Trophoblast cell (in vitro differentiated cells and primary cell): ENCODE results near the gene PDGFD.

Experiments used
- DNase-seq, 2 donors: peaks; one replicate each; pipeline ENCODE4 v3.0.0-alpha.2; 2016
- H2AFZ ChIP-seq: 2 replicates; pipeline ENCODE4 v1.6.1; 2013; ENCODE audit warnings: low read length, moderate library complexity, mild to moderate bottlenecking; ENCODE audit not compliant: insufficient read depth, poor library complexity
- H2AK5ac ChIP-seq: 2 replicates; pipeline ENCODE4 v1.6.1; 2013; ENCODE audit warnings: mild to moderate bottlenecking, low read length
- H2BK120ac ChIP-seq: 2 replicates; pipeline ENCODE4 v1.6.1; 2013; ENCODE audit warnings: low read length, mild to moderate bottlenecking, moderate library complexity; ENCODE audit not compliant: insufficient read depth, poor library complexity
- H2BK12ac ChIP-seq: 2 replicates; pipeline ENCODE4 v1.6.1; 2013; ENCODE audit warnings: mild to moderate bottlenecking, low read length, moderate library complexity
- H2BK5ac ChIP-seq: 2 replicates; pipeline ENCODE4 v1.6.1; 2013; ENCODE audit warnings: low read length, low read depth, moderate library complexity, mild to moderate bottlenecking; ENCODE audit not compliant: poor library complexity
- H3K14ac ChIP-seq: 2 replicates; pipeline ENCODE4 v1.6.1; 2013; ENCODE audit warnings: mild to moderate bottlenecking, low read length
- H3K18ac ChIP-seq: 2 replicates; pipeline ENCODE4 v1.6.1; 2013; ENCODE audit warnings: mild to moderate bottlenecking, low read length
- H3K23ac ChIP-seq: 2 replicates; pipeline ENCODE4 v1.6.1; 2013; ENCODE audit warnings: low read length
- H3K27ac ChIP-seq: 2 replicates; pipeline ENCODE4 v1.5.1; 2013; ENCODE audit warnings: low read depth, mild to moderate bottlenecking, inconsistent platforms, low read length, moderate library complexity
- H3K27me3 ChIP-seq: 2 replicates; pipeline ENCODE4 v1.6.1; 2013; ENCODE audit warnings: inconsistent platforms, mild to moderate bottlenecking, low read length, moderate library complexity; ENCODE audit not compliant: insufficient read depth
- H3K36me3 ChIP-seq, 2 experiments: 1 replicate in 1 of 2; 2 replicates in 1 of 2; pipeline ENCODE4 v1.6.1; 2013; ENCODE audit warnings: low read length in 2 of 2, mild to moderate bottlenecking in 2 of 2, moderate library complexity in 1 of 2; ENCODE audit not compliant: insufficient read depth in 2 of 2, control insufficient read depth in 1 of 2
- H3K4ac ChIP-seq: 2 replicates; pipeline ENCODE4 v1.6.1; 2013; ENCODE audit warnings: low read depth, mild to moderate bottlenecking, low read length, moderate library complexity
- H3K4me1 ChIP-seq, 2 experiments: 1 replicate in 1 of 2; 2 replicates in 1 of 2; pipeline ENCODE4 v1.6.1; 2013; ENCODE audit warnings: low read length in 2 of 2, mild to moderate bottlenecking in 2 of 2, moderate library complexity in 1 of 2; ENCODE audit not compliant: insufficient read depth in 2 of 2, control insufficient read depth in 1 of 2
- H3K4me2 ChIP-seq: 2 replicates; pipeline ENCODE4 v1.6.1; 2013; ENCODE audit warnings: inconsistent platforms, mild to moderate bottlenecking, low read length, moderate library complexity
- H3K4me3 ChIP-seq: 2 replicates; pipeline ENCODE4 v1.5.1; 2013; ENCODE audit warnings: mild to moderate bottlenecking, low read depth, low read length, inconsistent platforms
- H3K79me1 ChIP-seq: one replicate; pipeline ENCODE4 v1.6.1; 2013; ENCODE audit warnings: low read length
- H3K79me2 ChIP-seq: 2 replicates; pipeline ENCODE4 v1.6.1; 2013; ENCODE audit warnings: low read length, mild to moderate bottlenecking; ENCODE audit not compliant: control insufficient read depth, insufficient read depth, poor library complexity
- H3K9ac ChIP-seq: 2 replicates; pipeline ENCODE4 v1.6.1; 2013; ENCODE audit warnings: mild to moderate bottlenecking, low read length
- H3K9me3 ChIP-seq: 2 replicates; pipeline ENCODE4 v1.6.1; 2013; ENCODE audit warnings: low read depth, mild to moderate bottlenecking, control low read depth, inconsistent platforms, low read length; ENCODE audit not compliant: insufficient read depth
- H4K12ac ChIP-seq: 2 replicates; pipeline ENCODE4 v1.6.1; 2013; ENCODE audit warnings: low read depth, mild to moderate bottlenecking, low read length, moderate library complexity
- H4K8ac ChIP-seq: 2 replicates; pipeline ENCODE4 v1.6.1; 2013; ENCODE audit warnings: low read depth, mild to moderate bottlenecking, low read length, moderate library complexity
- H4K91ac ChIP-seq: one replicate; pipeline ENCODE4 v1.6.1; 2013; ENCODE audit warnings: low read depth, mild to moderate bottlenecking, low read length, moderate library complexity
- WGBS: extraction: QIAGEN DNeasy Blood & Tissue Kit; methylation state at CpG from one replicate; pipeline ENCODE4 v1.1.7; 2013; ENCODE audit warnings: missing lambda C conversion rate; ENCODE audit not compliant: insufficient read length, insufficient coverage; ENCODE audit errors: extremely low coverage; 5-methylcytosine and 5-hydroxymethylcytosine counted together

The PDGFD gene

DNA sequence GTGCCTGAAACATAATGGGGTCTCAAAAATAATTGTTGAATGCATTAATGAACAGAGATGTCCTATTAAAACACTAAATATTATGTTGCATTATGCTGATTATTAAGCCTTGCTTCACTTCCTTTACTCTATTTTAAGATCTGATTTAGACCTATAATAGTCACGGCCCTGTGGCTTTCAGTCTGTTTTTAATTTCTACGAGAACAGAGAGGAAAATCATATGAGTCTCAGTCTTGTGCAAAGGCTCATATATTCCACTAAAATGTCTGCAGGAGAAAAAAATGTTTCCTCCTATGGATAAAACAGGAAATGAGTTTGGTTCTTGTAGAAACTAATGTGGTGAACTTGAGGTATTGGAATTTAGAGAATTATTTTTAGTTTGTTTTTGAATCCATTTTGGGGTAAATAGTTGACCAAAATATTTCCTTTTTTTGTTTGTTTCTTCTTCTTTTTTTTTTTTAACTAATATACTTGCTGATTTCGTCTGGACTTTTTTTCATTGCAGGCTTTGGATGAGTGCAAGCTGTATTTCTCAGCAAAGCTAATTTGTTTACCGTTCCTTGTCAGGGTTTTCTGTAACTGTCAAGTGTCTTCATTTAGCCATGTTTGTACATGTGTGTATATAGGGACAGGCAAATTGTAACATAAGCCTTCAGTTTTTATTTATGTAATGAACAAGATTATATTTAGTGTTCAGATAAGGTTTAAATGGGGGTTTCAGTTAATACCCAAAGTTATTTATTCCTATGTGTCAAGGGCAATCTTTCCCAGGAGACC, 266.6 kb downstream of the PDGFD start:
- Histone ChIP-seq H3K4me3 (no peak overlapping the region), H4K8ac (no peak overlapping the region), H3K9ac (no peak overlapping the region), H3K4me2 (no peak overlapping the region), H3K23ac (no peak overlapping the region), H3K79me1 (peaks cover 2% of the 10 kb centered on the region), H3K4me1 (peaks cover 3 to 5% of the 10 kb centered on the region in 2 experiments), H2AK5ac (no peak overlapping the region), H3K36me3 (no peaks in the 10 kb centered on the region), H4K91ac (no peak overlapping the region), H2AFZ (no peak overlapping the region), H3K14ac (no peak overlapping the region), H3K27ac (no peak overlapping the region), H3K9me3 (no peaks in the 10 kb centered on the region), H2BK120ac (no peak overlapping the region), H3K18ac (no peak overlapping the region), H2BK12ac (no peak overlapping the region), H3K4ac (no peak overlapping the region), H4K12ac (no peak overlapping the region), H2BK5ac (no peak overlapping the region), H3K27me3 (no peaks in the 10 kb centered on the region), H3K79me2 (no peaks in the 10 kb centered on the region)
- no CpG with 5 or more reads among the region's 4 CpGs for WGBS
- no peak for DNase-seq

DNA sequence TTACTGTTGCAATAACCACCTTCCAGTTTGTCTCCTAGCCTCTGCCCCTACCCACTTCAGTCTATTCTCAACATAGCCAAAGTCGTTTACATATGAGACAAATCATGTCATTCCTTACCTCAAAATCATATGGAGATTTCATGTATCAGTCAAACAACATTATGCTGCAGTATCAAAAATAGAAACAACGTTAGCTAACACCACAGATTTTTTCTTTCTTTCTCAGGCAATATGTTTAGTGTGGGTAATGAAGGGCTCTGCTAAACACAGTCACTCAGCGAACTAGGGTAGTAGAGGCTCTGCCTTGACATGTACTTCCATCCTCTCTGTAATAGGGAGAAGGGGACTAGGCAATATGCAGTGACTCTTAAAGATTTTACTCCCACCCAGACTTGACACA, 268.8 kb downstream of the PDGFD start:
- no peaks in the 10 kb centered on the region for H3K79me2 ChIP-seq
- H3K23ac ChIP-seq: no peak overlapping the region
- H3K27ac ChIP-seq: no peak overlapping the region
- WGBS: no CpG with 5 or more reads among the region's 3 CpGs
- H3K4me2 ChIP-seq: no peak overlapping the region
- no peaks in the 10 kb centered on the region for H3K36me3 ChIP-seq
- no peak overlapping the region for H3K18ac ChIP-seq
- DNase-seq: no peak
- no peak overlapping the region for H2BK12ac ChIP-seq
- peaks cover 3 to 5% of the 10 kb centered on the region in 2 experiments for H3K4me1 ChIP-seq
- H3K4me3 ChIP-seq: no peak overlapping the region
- no peak overlapping the region for H4K91ac ChIP-seq
- H2AK5ac ChIP-seq: no peak overlapping the region
- no peak overlapping the region for H3K9ac ChIP-seq
- no peak overlapping the region for H2BK120ac ChIP-seq
- H3K14ac ChIP-seq: no peak overlapping the region
- no peak overlapping the region for H2BK5ac ChIP-seq
- no peak overlapping the region for H4K8ac ChIP-seq
- no peaks in the 10 kb centered on the region for H3K9me3 ChIP-seq
- H2AFZ ChIP-seq: no peak overlapping the region
- no peaks in the 10 kb centered on the region for H3K27me3 ChIP-seq
- H4K12ac ChIP-seq: no peak overlapping the region
- H3K79me1 ChIP-seq: peaks cover 2% of the 10 kb centered on the region
- H3K4ac ChIP-seq: no peak overlapping the region

DNA sequence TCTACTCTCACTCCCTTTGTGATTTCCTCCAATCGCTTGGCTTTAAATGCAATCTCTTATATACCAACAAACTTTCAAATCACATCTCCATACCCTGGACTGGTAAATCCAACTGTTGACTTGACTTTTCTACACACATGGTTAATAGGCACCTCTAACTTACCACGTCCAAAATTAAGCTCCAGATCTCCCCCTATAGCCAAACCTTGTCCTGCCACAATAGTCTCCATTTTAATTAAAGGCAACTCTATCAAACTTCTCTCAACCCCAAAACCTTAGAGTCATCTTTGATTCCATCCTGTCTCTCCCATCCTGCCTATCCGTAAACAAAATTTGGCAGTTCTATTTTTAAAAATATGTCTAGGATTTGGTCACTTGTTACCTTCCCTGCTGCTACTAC, 269.3 kb downstream of the PDGFD start:
- WGBS: no CpG with 5 or more reads among the region's 3 CpGs
- Histone ChIP-seq H4K8ac (no peak overlapping the region), H3K79me2 (no peaks in the 10 kb centered on the region), H2AK5ac (no peak overlapping the region), H3K27ac (no peak overlapping the region), H3K36me3 (no peaks in the 10 kb centered on the region), H3K18ac (no peak overlapping the region), H3K4me2 (no peak overlapping the region), H3K4me1 (peaks cover 3 to 5% of the 10 kb centered on the region in 2 experiments), H2BK12ac (no peak overlapping the region), H2AFZ (no peak overlapping the region), H4K12ac (no peak overlapping the region), H4K91ac (no peak overlapping the region), H3K14ac (no peak overlapping the region), H2BK5ac (no peak overlapping the region), H3K79me1 (peaks cover 2% of the 10 kb centered on the region), H2BK120ac (no peak overlapping the region), H3K4me3 (no peak overlapping the region), H3K9me3 (no peaks in the 10 kb centered on the region), H3K9ac (no peak overlapping the region), H3K23ac (no peak overlapping the region), H3K27me3 (no peaks in the 10 kb centered on the region), H3K4ac (no peak overlapping the region)
- DNase-seq: no peak

DNA sequence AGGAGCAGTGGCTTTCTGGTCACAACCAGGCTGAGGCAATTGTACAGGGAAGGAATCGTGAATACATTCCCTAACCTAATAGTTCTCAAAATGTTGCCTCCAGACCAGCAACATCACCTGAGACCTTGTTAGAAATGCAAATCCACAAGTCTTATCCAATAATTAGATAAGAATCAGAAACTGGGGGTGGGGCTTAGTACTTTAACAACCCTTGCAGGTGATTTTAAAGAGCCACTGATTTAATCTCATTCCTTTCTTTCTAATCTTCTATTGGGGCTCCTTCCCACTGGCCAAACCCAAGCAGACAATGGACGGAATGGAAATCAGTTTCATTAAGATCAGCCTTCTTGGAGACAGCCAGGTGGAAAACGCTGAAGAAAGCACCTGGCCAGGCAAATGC, 269.9 kb downstream of the PDGFD start:
- no peak overlapping the region for H3K9ac ChIP-seq
- H2BK12ac ChIP-seq: no peak overlapping the region
- no peak overlapping the region for H3K4me2 ChIP-seq
- H4K91ac ChIP-seq: no peak overlapping the region
- no peak overlapping the region for H4K8ac ChIP-seq
- H3K4me3 ChIP-seq: no peak overlapping the region
- H3K36me3 ChIP-seq: no peaks in the 10 kb centered on the region
- no peaks in the 10 kb centered on the region for H3K27me3 ChIP-seq
- H2BK120ac ChIP-seq: no peak overlapping the region
- H3K18ac ChIP-seq: no peak overlapping the region
- peaks cover 2% of the 10 kb centered on the region for H3K79me1 ChIP-seq
- H3K4ac ChIP-seq: no peak overlapping the region
- no peaks in the 10 kb centered on the region for H3K79me2 ChIP-seq
- no peak overlapping the region for H3K23ac ChIP-seq
- no peak overlapping the region for H2AFZ ChIP-seq
- peaks cover 3 to 5% of the 10 kb centered on the region in 2 experiments for H3K4me1 ChIP-seq
- no CpG with 5 or more reads among the region's 3 CpGs for WGBS
- H3K27ac ChIP-seq: peak overlapping the region; percentile 3
- DNase-seq: no peak
- no peak overlapping the region for H4K12ac ChIP-seq
- no peak overlapping the region for H3K14ac ChIP-seq
- no peak overlapping the region for H2AK5ac ChIP-seq
- H3K9me3 ChIP-seq: no peaks in the 10 kb centered on the region
- H2BK5ac ChIP-seq: no peak overlapping the region
